H9 (cell line): Measurements from ENCODE around the gene GRID1. TPM values are rescaled to one million over a fixed set of nuclear protein-coding genes. Genes with fewer than 3 reads are reported as not detected.

Experiments used
- DNase-seq: peaks from one replicate; pipeline ENCODE4 v3.0.0-alpha.2; 2017
- H2AFZ ChIP-seq: one replicate; pipeline ENCODE4 v1.6.1; 2013; ENCODE audit warnings: mild to moderate bottlenecking, low read length, control low read depth, moderate library complexity
- H2AK5ac ChIP-seq: 2 replicates; pipeline ENCODE4 v1.6.1; 2013; ENCODE audit warnings: low read length, control low read depth, mixed read lengths; ENCODE audit not compliant: insufficient read length
- H2BK120ac ChIP-seq: one replicate; pipeline ENCODE4 v1.6.1; 2013; ENCODE audit warnings: low read depth, mild to moderate bottlenecking, low read length, control low read depth, inconsistent platforms; ENCODE audit not compliant: poor library complexity, severe bottlenecking
- H2BK12ac ChIP-seq: 2 replicates; pipeline ENCODE4 v1.6.1; 2013; ENCODE audit warnings: low read length, control low read depth, mixed read lengths, low read depth; ENCODE audit not compliant: insufficient read length
- H2BK15ac ChIP-seq: 2 replicates; pipeline ENCODE4 v1.6.1; 2013; ENCODE audit warnings: low read depth, low read length, control low read depth
- H2BK20ac ChIP-seq: one replicate; pipeline ENCODE4 v1.6.1; 2013; ENCODE audit warnings: low read depth, mild to moderate bottlenecking, low read length, control low read depth, inconsistent platforms; ENCODE audit not compliant: poor library complexity, severe bottlenecking
- H2BK5ac ChIP-seq: 2 replicates; pipeline ENCODE4 v1.6.1; 2013; ENCODE audit warnings: low read length, control low read depth, mixed read lengths; ENCODE audit not compliant: insufficient read length
- H3K14ac ChIP-seq: 2 replicates; pipeline ENCODE4 v1.6.1; 2013; ENCODE audit warnings: low read length, control low read depth; ENCODE audit not compliant: insufficient read depth
- H3K18ac ChIP-seq: 2 replicates; pipeline ENCODE4 v1.6.1; 2013; ENCODE audit warnings: low read depth, mild to moderate bottlenecking, mixed read lengths, low read length, control low read depth; ENCODE audit not compliant: insufficient read length
- H3K23ac ChIP-seq: 2 replicates; pipeline ENCODE4 v1.6.1; 2013; ENCODE audit warnings: low read length, control low read depth, mixed read lengths, low read depth; ENCODE audit not compliant: insufficient read length
- H3K23me2 ChIP-seq: 2 replicates; pipeline ENCODE4 v1.6.1; 2013; ENCODE audit warnings: low read depth, mild to moderate bottlenecking, mixed read lengths, low read length, control low read depth; ENCODE audit not compliant: insufficient read length, poor library complexity, severe bottlenecking
- H3K27ac ChIP-seq: 2 replicates; pipeline ENCODE4 v1.5.1; 2013; ENCODE audit warnings: low read length, control low read depth, mixed read lengths, low read depth; ENCODE audit not compliant: insufficient read length
- H3K27me3 ChIP-seq: 2 replicates; pipeline ENCODE4 v1.6.1; 2013; ENCODE audit warnings: low read length, control low read depth, inconsistent platforms; ENCODE audit not compliant: insufficient read depth
- H3K4ac ChIP-seq: 2 replicates; pipeline ENCODE4 v1.6.1; 2013; ENCODE audit warnings: low read depth, mild to moderate bottlenecking, control low read depth, inconsistent platforms, low read length, moderate library complexity
- H3K4me1 ChIP-seq: 2 replicates; pipeline ENCODE4 v1.6.1; 2013; ENCODE audit warnings: low read length, control low read depth, inconsistent platforms; ENCODE audit not compliant: insufficient read depth
- H3K4me2 ChIP-seq: 2 replicates; pipeline ENCODE4 v1.6.1; 2013; ENCODE audit warnings: low read length, control low read depth, mixed read lengths; ENCODE audit not compliant: insufficient read length, insufficient read depth
- H3K56ac ChIP-seq: 2 replicates; pipeline ENCODE4 v1.6.1; 2013; ENCODE audit warnings: low read depth, mild to moderate bottlenecking, mixed read lengths, low read length, control low read depth; ENCODE audit not compliant: insufficient read length
- H3K79me1 ChIP-seq: 2 replicates; pipeline ENCODE4 v1.6.1; 2013; ENCODE audit warnings: low read depth, mild to moderate bottlenecking, moderate library complexity, low read length, control low read depth, inconsistent platforms; ENCODE audit not compliant: insufficient read depth, poor library complexity, severe bottlenecking
- H3K79me2 ChIP-seq: 2 replicates; pipeline ENCODE4 v1.6.1; 2013; ENCODE audit warnings: low read length, control low read depth, inconsistent platforms; ENCODE audit not compliant: insufficient read depth
- H3K9ac ChIP-seq: 2 replicates; pipeline ENCODE4 v1.6.1; 2013; ENCODE audit warnings: low read length, control low read depth, mixed read lengths; ENCODE audit not compliant: insufficient read length; ENCODE audit errors: extremely low read depth
- H3K9me3 ChIP-seq: one replicate; pipeline ENCODE4 v1.6.1; 2013; ENCODE audit warnings: low read depth, low read length, inconsistent platforms; ENCODE audit not compliant: control insufficient read depth
- H3T11ph ChIP-seq: one replicate; pipeline ENCODE4 v1.6.1; 2013; ENCODE audit warnings: mild to moderate bottlenecking, low read length, control low read depth, inconsistent platforms
- H4K20me1 ChIP-seq: one replicate; pipeline ENCODE4 v1.6.1; 2013; ENCODE audit not compliant: control insufficient read depth, insufficient read length, insufficient read depth
- H4K5ac ChIP-seq: 2 replicates; pipeline ENCODE4 v1.6.1; 2013; ENCODE audit warnings: low read depth, mild to moderate bottlenecking, mixed read lengths, low read length, control low read depth; ENCODE audit not compliant: insufficient read length
- H4K8ac ChIP-seq: replicated peaks from 2 replicates; pipeline ENCODE4 v1.6.1; 2013; ENCODE audit warnings: low read length, control low read depth, mixed read lengths, low read depth; ENCODE audit not compliant: insufficient read length
- H4K91ac ChIP-seq: 2 replicates; pipeline ENCODE4 v1.6.1; 2013; ENCODE audit warnings: low read depth, mild to moderate bottlenecking, moderate library complexity, mixed read lengths, low read length, control low read depth; ENCODE audit not compliant: insufficient read length
- H3K27ac Mint-ChIP-seq, 3 experiments: 2 replicates in 2 of 3; 3 replicates in 1 of 3; pipeline ENCODE4 v1.8.0; 2020 to 2021; ENCODE audit warnings: mixed read lengths in 3 of 3, mild to moderate bottlenecking in 1 of 3, moderate library complexity in 1 of 3
- H3K27me3 Mint-ChIP-seq: 2 replicates; pipeline ENCODE4 v1.8.0; 2021; ENCODE audit warnings: low read depth, mild to moderate bottlenecking, moderate library complexity, mixed read lengths
- H3K36me3 Mint-ChIP-seq, 3 experiments: 2 replicates in 2 of 3; 3 replicates in 1 of 3; pipeline ENCODE4 v1.8.0; 2020 to 2021; ENCODE audit warnings: low read depth in 3 of 3, mixed read lengths in 3 of 3; ENCODE audit not compliant: insufficient read depth in 1 of 3
- H3K4me1 Mint-ChIP-seq, 2 experiments: 2 replicates each; pipeline ENCODE4 v1.8.0; 2020; ENCODE audit warnings: mixed read lengths in 2 of 2
- H3K4me3 Mint-ChIP-seq, 2 experiments: 2 replicates in 1 of 2; 3 replicates in 1 of 2; pipeline ENCODE4 v1.8.0; 2020 to 2021; ENCODE audit warnings: mild to moderate bottlenecking in 2 of 2, mixed read lengths in 2 of 2, moderate library complexity in 1 of 2
- H3K9me3 Mint-ChIP-seq, 2 experiments: 2 replicates in 1 of 2; 3 replicates in 1 of 2; pipeline ENCODE4 v1.8.0; 2020; ENCODE audit warnings: mild to moderate bottlenecking in 2 of 2, mixed read lengths in 2 of 2, moderate library complexity in 1 of 2
- CTCF ChIP-seq: fragments of 200-600 bp; sonication (generic); conservative IDR thresholded peaks from 3 replicates; pipeline ENCODE4 v1.8.0; 2021; ENCODE audit warnings: antibody characterized with exemption, mild to moderate bottlenecking
- WGBS: extraction: QIAGEN DNeasy Blood & Tissue Kit; methylation state at CpG from one replicate; pipeline ENCODE4 v1.1.7; 2013; ENCODE audit warnings: missing lambda C conversion rate, low lambda C conversion rate, mixed read lengths; ENCODE audit not compliant: insufficient read length; ENCODE audit errors: extremely low coverage; 5-methylcytosine and 5-hydroxymethylcytosine counted together
- total RNA-seq: library from RNA; stranded (reverse); gene quantifications from 2 replicates; pipeline ENCODE4 v1.2.1, GENCODE V29; 2021

Gene GRID1
- total RNA-seq, 1 experiment from 2014 or later: 0.35 TPM

- Mint-ChIP-seq H3K4me1 (peaks cover 2 to 7% of the 10 kb centered on the region in 2 experiments; a peak in 2 of 4 replicates), H3K27me3 (peaks cover 12% of the 10 kb centered on the region), H3K36me3 (no peaks in the 10 kb centered on the region; a peak in 1 of 7 replicates), H3K9me3 (no peaks in the 10 kb centered on the region; a peak in 1 of 5 replicates), H3K27ac (peak overlapping the region in 1 of 3 experiments; percentile 14; a peak in 2 of 7 replicates), H3K4me3 (no peak overlapping the region)
- Histone ChIP-seq H3K14ac (no peak overlapping the region), H3K79me2 (no peaks in the 10 kb centered on the region), H3K79me1 (no peaks in the 10 kb centered on the region), H2BK20ac (no peak overlapping the region), H4K91ac (no peak overlapping the region), H3T11ph (no peak overlapping the region), H4K20me1 (no peaks in the 10 kb centered on the region), H2BK5ac (no peak overlapping the region), H3K18ac (no peak overlapping the region), H3K56ac (no peak overlapping the region), H2BK15ac (no peak overlapping the region), H2AFZ (no peak overlapping the region), H3K23me2 (no peaks in the 10 kb centered on the region), H4K8ac (no peak overlapping the region), H3K23ac (no peak overlapping the region), H3K9me3 (no peaks in the 10 kb centered on the region), H3K27me3 (no peaks in the 10 kb centered on the region), H2AK5ac (no peak overlapping the region), H3K4ac (no peak overlapping the region), H3K4me1 (no peaks in the 10 kb centered on the region), H3K9ac (no peak overlapping the region), H4K5ac (no peak overlapping the region), H2BK120ac (no peak overlapping the region), H3K4me2 (no peak overlapping the region), H3K27ac (no peak overlapping the region), H2BK12ac (no peak overlapping the region)
- TF ChIP-seq CTCF: no peak
- no peak for DNase-seq
- whole genome bisulfite sequencing: no CpG with 5 or more reads among the region's 7 CpGs
These were observed 305.1 kb downstream of the GRID1 start for GRCh38 chr10:86061278-86062197.
